ENCODE measurements around the gene NHEJ1.

DNA sequence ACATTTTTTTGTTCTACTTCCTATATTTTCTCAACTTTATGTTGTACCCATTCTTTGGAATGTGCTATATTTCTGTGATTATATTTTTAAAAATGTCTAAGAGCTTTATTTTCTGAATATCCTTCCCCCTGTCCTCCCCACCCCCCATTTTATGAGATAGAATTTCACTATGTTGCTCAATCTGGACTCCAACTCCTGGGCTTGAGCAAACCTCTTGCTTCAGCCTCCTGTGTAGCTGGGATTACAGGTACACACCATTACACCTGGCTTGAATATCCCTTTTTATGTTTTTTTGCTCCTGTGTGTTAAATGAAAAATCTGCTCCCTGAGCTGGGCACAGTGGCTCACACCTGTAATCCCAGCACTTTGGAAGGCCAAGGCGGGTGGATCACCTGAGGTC, 36.8 kb upstream of the NHEJ1 start:
- TF ChIP-seq, protein P1, sequence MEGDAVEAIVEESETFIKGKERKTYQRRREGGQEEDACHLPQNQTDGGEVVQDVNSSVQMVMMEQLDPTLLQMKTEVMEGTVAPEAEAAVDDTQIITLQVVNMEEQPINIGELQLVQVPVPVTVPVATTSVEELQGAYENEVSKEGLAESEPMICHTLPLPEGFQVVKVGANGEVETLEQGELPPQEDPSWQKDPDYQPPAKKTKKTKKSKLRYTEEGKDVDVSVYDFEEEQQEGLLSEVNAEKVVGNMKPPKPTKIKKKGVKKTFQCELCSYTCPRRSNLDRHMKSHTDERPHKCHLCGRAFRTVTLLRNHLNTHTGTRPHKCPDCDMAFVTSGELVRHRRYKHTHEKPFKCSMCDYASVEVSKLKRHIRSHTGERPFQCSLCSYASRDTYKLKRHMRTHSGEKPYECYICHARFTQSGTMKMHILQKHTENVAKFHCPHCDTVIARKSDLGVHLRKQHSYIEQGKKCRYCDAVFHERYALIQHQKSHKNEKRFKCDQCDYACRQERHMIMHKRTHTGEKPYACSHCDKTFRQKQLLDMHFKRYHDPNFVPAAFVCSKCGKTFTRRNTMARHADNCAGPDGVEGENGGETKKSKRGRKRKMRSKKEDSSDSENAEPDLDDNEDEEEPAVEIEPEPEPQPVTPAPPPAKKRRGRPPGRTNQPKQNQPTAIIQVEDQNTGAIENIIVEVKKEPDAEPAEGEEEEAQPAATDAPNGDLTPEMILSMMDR (conservative IDR thresholded peaks at IDR 0.05 in 1 of 2, IDR thresholded peaks at IDR 0.05 in 1 of 2; ENCODE audit: low read depth in 1 of 2, low read length in 2 of 2) = no peak
- TF ChIP-seq EZH2 (IDR thresholded peaks at IDR 0.05; ENCODE audit: low read length, missing control alignments) = no peak

Measured in fibroblast of lung (primary cell).